DND-41 (cell line): Measurements from ENCODE around the gene ISCU.

ENCODE experiments used
- ATAC-seq: fragments of 200-7000 bp; cut with Tn5 transposase; 3 replicates; pipeline ENCODE4 v1.9.1; 2021; ENCODE audit warnings: low read depth; ENCODE audit not compliant: insufficient read depth
- DNase-seq: peaks from one replicate; pipeline ENCODE4 v3.0.0-alpha.2; 2020
- H2AFZ ChIP-seq: 2 replicates; pipeline ENCODE4 v1.6.0; 2012; ENCODE audit warnings: low read depth, low read length
- H3K27ac ChIP-seq: 2 replicates; pipeline ENCODE4 v1.5.1; 2012; ENCODE audit warnings: low read length, inconsistent platforms
- H3K27me3 ChIP-seq: fragments of 200-600 bp; sonication (generic); 2 replicates; pipeline ENCODE4 v1.6.0; 2012; ENCODE audit warnings: low read length, mild to moderate bottlenecking, inconsistent platforms; ENCODE audit not compliant: insufficient read depth, poor library complexity
- H3K36me3 ChIP-seq: 2 replicates; pipeline ENCODE4 v1.5.1; 2012; ENCODE audit warnings: low read length, inconsistent platforms; ENCODE audit not compliant: insufficient read depth
- H3K4me1 ChIP-seq: 2 replicates; pipeline ENCODE4 v1.5.1; 2012; ENCODE audit warnings: mild to moderate bottlenecking, low read length; ENCODE audit not compliant: insufficient read depth
- H3K4me2 ChIP-seq: 2 replicates; pipeline ENCODE4 v1.6.0; 2012; ENCODE audit warnings: mild to moderate bottlenecking, moderate library complexity, low read length, inconsistent platforms; ENCODE audit not compliant: insufficient read depth
- H3K4me3 ChIP-seq, 2 experiments: fragments of 200-600 bp in 1 of 2; shearing (Covaris generic) in 1 of 2; 2 replicates each; pipeline ENCODE4 v1.5.1; 2012 to 2016; ENCODE audit warnings: inconsistent platforms in 2 of 2, low read length in 2 of 2, mild to moderate bottlenecking in 2 of 2, low read depth in 1 of 2, moderate library complexity in 1 of 2
- H3K79me2 ChIP-seq: 2 replicates; pipeline ENCODE4 v1.6.0; 2012; ENCODE audit warnings: low read length, inconsistent platforms; ENCODE audit not compliant: insufficient read depth
- H3K9ac ChIP-seq: 2 replicates; pipeline ENCODE4 v1.6.0; 2012; ENCODE audit warnings: low read depth, mild to moderate bottlenecking, inconsistent platforms, low read length, moderate library complexity
- H3K9me3 ChIP-seq: 2 replicates; pipeline ENCODE4 v1.5.1; 2012; ENCODE audit warnings: low read length, moderate library complexity, mild to moderate bottlenecking, inconsistent platforms; ENCODE audit not compliant: insufficient read depth, severe bottlenecking
- H4K20me1 ChIP-seq: 2 replicates; pipeline ENCODE4 v1.6.0; 2012; ENCODE audit warnings: low read length; ENCODE audit not compliant: insufficient read depth
- CTCF ChIP-seq: IDR thresholded peaks from 2 replicates; pipeline ENCODE4 v1.5.1; 2012; ENCODE audit warnings: borderline replicate concordance, low read length, moderate library complexity, mild to moderate bottlenecking; ENCODE audit not compliant: poor library complexity, severe bottlenecking; ENCODE audit errors: extremely low read depth
- EZH2 ChIP-seq: IDR thresholded peaks from 3 replicates; pipeline ENCODE4 v1.6.1; 2012; ENCODE audit warnings: borderline replicate concordance, low read depth, mild to moderate bottlenecking, moderate library complexity, low read length, inconsistent platforms; ENCODE audit not compliant: severe bottlenecking

ISCU gene

GRCh38 chr12:108561852-108562347, 496 bp upstream of the ISCU start:
- H3K4me1 ChIP-seq: peaks cover 72% of the 10 kb centered on the region

GRCh38 chr12:108563136-108563803, 874 bp downstream of the ISCU start:
- H4K20me1 ChIP-seq: peaks cover 23% of the 10 kb centered on the region
- DNase-seq: peak; percentile 92
- peaks cover 59% of the 10 kb centered on the region for H3K4me1 ChIP-seq
- ATAC-seq: peak; percentile 71
- H3K9ac ChIP-seq: peak overlapping the region; percentile 75
- H3K79me2 ChIP-seq: peaks cover 51% of the 10 kb centered on the region
- H3K27me3 ChIP-seq: no peaks in the 10 kb centered on the region
- no peaks in the 10 kb centered on the region for H3K9me3 ChIP-seq
- peak; percentile 100 for TF ChIP-seq CTCF
- TF ChIP-seq EZH2: no peak
- peak overlapping the region; percentile 78 for H3K27ac ChIP-seq
- H3K4me2 ChIP-seq: peak overlapping the region; percentile 98
- H3K4me3 ChIP-seq: peak overlapping the region; percentile 81 to 88; a peak in 3 of 4 replicates
- peaks cover 59% of the 10 kb centered on the region for H3K36me3 ChIP-seq
- peak overlapping the region; percentile 93 for H2AFZ ChIP-seq

More at GRCh38 chr12:108561852-108562347, 496 bp upstream of the ISCU start:
- Histone ChIP-seq H2AFZ (peak overlapping the region; percentile 94), H3K27ac (peak overlapping the region; percentile 87), H3K36me3 (peaks cover 56% of the 10 kb centered on the region), H3K27me3 (no peaks in the 10 kb centered on the region), H3K4me3 (peak overlapping the region; percentile 81 to 88; a peak in 3 of 4 replicates), H3K9me3 (no peaks in the 10 kb centered on the region), H4K20me1 (peaks cover 35% of the 10 kb centered on the region), H3K79me2 (peaks cover 65% of the 10 kb centered on the region), H3K4me2 (peak overlapping the region; percentile 92), H3K9ac (peak overlapping the region; percentile 75)
- ATAC-seq (peak; percentile 1; the same call in 1 of the 3 replicates), DNase-seq (no peak)
- TF ChIP-seq CTCF: no peak
- TF ChIP-seq EZH2: no peak

GRCh38 chr12:108563804-108564151, 1.4 kb downstream of the ISCU start:
- DNase-seq (no peak), ATAC-seq (no peak)
- peak overlapping the region; percentile 98 for H3K4me2 ChIP-seq
- peak overlapping the region; percentile 19; the same call in 1 of the 2 replicates for H2AFZ ChIP-seq
- peaks cover 20% of the 10 kb centered on the region; the same call in 1 of the 2 replicates for H4K20me1 ChIP-seq
- H3K9ac ChIP-seq: peak overlapping the region; percentile 75
- peak overlapping the region in 1 of 2 experiments; percentile 81; a peak in 2 of 4 replicates for H3K4me3 ChIP-seq
- H3K27ac ChIP-seq: peak overlapping the region; percentile 61
- no peaks in the 10 kb centered on the region for H3K27me3 ChIP-seq
- no peak for TF ChIP-seq CTCF
- TF ChIP-seq EZH2: no peak
- no peaks in the 10 kb centered on the region for H3K9me3 ChIP-seq
- peaks cover 55% of the 10 kb centered on the region for H3K4me1 ChIP-seq
- H3K36me3 ChIP-seq: peaks cover 62% of the 10 kb centered on the region
- peaks cover 46% of the 10 kb centered on the region for H3K79me2 ChIP-seq
